H1 (cell line): Measurements from ENCODE around the gene KCNIP3. TPM values are rescaled to one million over a fixed set of nuclear protein-coding genes. Genes with fewer than 3 reads are reported as not detected.

Source experiments
- ATF2 ChIP-seq: IDR thresholded peaks from 2 replicates; pipeline ENCODE4 v1.6.1; 2012; ENCODE audit warnings: low read length, inconsistent platforms
- CBX5 ChIP-seq: fragments of 300-800, 300-1000 bp; sonication (generic); IDR thresholded peaks from 2 replicates; pipeline ENCODE4 v1.7.1; 2016; ENCODE audit warnings: antibody characterized with exemption, low read length, low read depth
- CBX8 ChIP-seq: fragments of 300-800, 300-1000 bp; sonication (generic); IDR thresholded peaks from 2 replicates; pipeline ENCODE4 v1.7.1; 2016; ENCODE audit warnings: low read depth, low read length, borderline replicate concordance
- CEBPB ChIP-seq: IDR thresholded peaks from 2 replicates; pipeline ENCODE4 v1.6.1; 2012; ENCODE audit warnings: low read depth, low read length
- CHD2 ChIP-seq: IDR thresholded peaks from 2 replicates; pipeline ENCODE4 v1.6.1; 2012; ENCODE audit warnings: low read length, improper control_type of control experiment
- JUN ChIP-seq: IDR thresholded peaks from 2 replicates; pipeline ENCODE4 v1.6.1; 2011; ENCODE audit warnings: low read depth, mild to moderate bottlenecking, improper control_type of control experiment, low read length
- KDM1A ChIP-seq: fragments of 200-600, 300-600 bp; sonication (generic); IDR thresholded peaks from 2 replicates; pipeline ENCODE4 v1.7.1; 2016; ENCODE audit warnings: mild to moderate bottlenecking, low read length, borderline replicate concordance
- KDM4A ChIP-seq: IDR thresholded peaks from one replicate; pipeline ENCODE4 v1.7.1; 2012; ENCODE audit warnings: low read depth, mild to moderate bottlenecking, moderate library complexity, low read length, inconsistent platforms; ENCODE audit not compliant: severe bottlenecking
- KDM5A ChIP-seq: fragments of 200-600 bp; IDR thresholded peaks from 2 replicates; pipeline ENCODE4 v1.7.1; 2012; ENCODE audit warnings: mild to moderate bottlenecking, low read length, inconsistent platforms, mixed read lengths
- NANOG ChIP-seq: IDR thresholded peaks from 2 replicates; pipeline ENCODE4 v1.6.1; 2011; ENCODE audit warnings: low read length, low read depth, mild to moderate bottlenecking, inconsistent platforms; ENCODE audit not compliant: insufficient read depth, poor library complexity, severe bottlenecking
- POLR2A ChIP-seq, 2 experiments: IDR thresholded peaks; 1 replicate in 1 of 2; 2 replicates in 1 of 2; pipeline ENCODE4 v1.6.1; 2011; ENCODE audit warnings: low read depth in 2 of 2, low read length in 2 of 2, mild to moderate bottlenecking in 2 of 2; ENCODE audit errors: control extremely low read depth in 1 of 2
- RFX5 ChIP-seq: IDR thresholded peaks from 2 replicates; pipeline ENCODE4 v1.6.1; 2011; ENCODE audit warnings: low read depth, low read length, improper control_type of control experiment, borderline replicate concordance
- SAP30 ChIP-seq: fragments of 300-600 bp; sonication (generic); IDR thresholded peaks from 2 replicates; pipeline ENCODE4 v1.7.1; 2012; ENCODE audit warnings: low read length, moderate library complexity, mild to moderate bottlenecking, inconsistent platforms; ENCODE audit not compliant: insufficient read depth, insufficient replicate concordance
- SP1 ChIP-seq: IDR thresholded peaks from 2 replicates; pipeline ENCODE4 v1.6.1; 2011; ENCODE audit warnings: low read depth, low read length
- SP2 ChIP-seq: IDR thresholded peaks from 2 replicates; pipeline ENCODE4 v1.6.1; 2012; ENCODE audit warnings: mild to moderate bottlenecking, low read length, inconsistent platforms
- SP4 ChIP-seq: IDR thresholded peaks from 2 replicates; pipeline ENCODE4 v1.6.1; 2012; ENCODE audit warnings: low read length, inconsistent platforms
- SUZ12 ChIP-seq: fragments of 200-600 bp; sonication (generic); IDR thresholded peaks from 2 replicates; pipeline ENCODE4 v1.6.1; 2012; ENCODE audit warnings: mild to moderate bottlenecking, inconsistent platforms, low read length, moderate library complexity, mixed read lengths
- TBP ChIP-seq: IDR thresholded peaks from 2 replicates; pipeline ENCODE4 v1.6.1; 2011; ENCODE audit warnings: low read depth, low read length, improper control_type of control experiment
- TCF12 ChIP-seq: IDR thresholded peaks from 2 replicates; pipeline ENCODE4 v1.6.1; 2011; ENCODE audit warnings: low read depth, mild to moderate bottlenecking, low read length
- YY1 ChIP-seq: IDR thresholded peaks from 2 replicates; pipeline ENCODE4 v1.6.1; 2011; ENCODE audit warnings: low read depth, mild to moderate bottlenecking, low read length
- ZNF274 ChIP-seq: IDR thresholded peaks from 2 replicates; pipeline ENCODE4 v1.7.0; 2012; ENCODE audit warnings: low read length, borderline replicate concordance; ENCODE audit errors: extremely low read depth
- polyA plus RNA-seq, 7 experiments: library from polyadenylated mRNA; depleted of rRNA in 3 of 7; stranded (reverse) in 5 of 7; unstranded in 2 of 7; fragments of >200 nt in 5 of 7; fragments of 200-250 nt in 2 of 7; gene quantifications; 1 replicate in 5 of 7; 2 replicates in 1 of 7; 4 replicates in 1 of 7; pipeline versions ENCODE4 v1.2.1 to v1.2.3, GENCODE V29; 2011 to 2013; ENCODE audit warnings: missing spikeins in 2 of 7, mixed read lengths in 2 of 7
- total RNA-seq: library from RNA; stranded (reverse); fragmentation: NEBNext Ultra II Directional; extraction: Animal tissue kit (Norgen Biotek cat#: 25700); gene quantifications from 2 replicates; pipeline ENCODE4 v1.2.1, GENCODE V29; 2021
- TF ChIP-seq, protein P1 (sequence below): IDR thresholded peaks from 2 replicates; pipeline ENCODE4 v1.6.1; 2012; ENCODE audit warnings: inconsistent platforms
- TF ChIP-seq, protein P2 (sequence below): IDR thresholded peaks from 2 replicates; pipeline ENCODE4 v1.6.1; 2011; ENCODE audit warnings: low read length, improper control_type of control experiment

KCNIP3 gene
- total and polyA plus RNA-seq, 2 of the 8 experiments (the other 6 are each of a cell fraction or from before 2014, with no cell fraction given) = 0.33 to 1.9 TPM

DNA sequence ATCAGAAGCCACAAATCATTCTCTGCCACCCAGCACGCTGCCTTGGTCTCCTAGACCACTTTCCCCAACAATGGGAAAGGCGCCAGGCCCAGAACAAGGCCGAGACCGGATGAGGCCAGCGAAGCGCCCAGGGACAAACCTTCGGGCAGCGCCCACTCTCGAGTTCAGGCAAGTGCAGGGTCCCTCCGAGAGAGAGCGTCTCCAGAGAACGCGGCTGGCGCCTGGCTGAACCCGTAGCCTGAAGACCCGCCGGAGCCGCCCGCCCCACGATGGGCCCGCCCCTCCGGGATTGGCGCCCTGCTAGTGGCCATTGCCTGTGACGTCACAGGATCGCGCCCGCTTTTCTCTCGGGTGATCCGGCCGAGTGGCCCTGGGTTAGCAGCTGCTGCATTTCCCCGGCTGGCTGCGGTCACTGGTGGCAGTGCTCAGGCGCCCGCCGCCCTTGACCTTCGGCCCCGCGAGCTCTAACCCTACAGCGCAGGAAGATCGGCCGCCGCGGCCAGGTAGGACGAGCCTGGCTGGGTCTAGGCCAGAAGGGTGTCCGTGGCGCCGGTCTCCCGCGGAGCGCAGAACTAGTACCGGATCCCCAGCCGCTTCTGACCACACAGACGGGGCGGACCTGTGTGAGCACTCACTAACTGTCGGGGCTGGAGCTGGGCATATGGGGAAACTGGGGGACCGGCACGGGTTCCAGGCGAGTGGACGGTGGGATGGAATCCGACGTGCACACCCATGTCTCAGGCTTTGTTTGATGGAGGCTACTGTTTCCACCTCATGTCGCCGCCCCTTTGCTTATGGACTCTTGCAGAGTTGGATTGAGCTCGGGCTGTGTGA lies 105.4 kb downstream of the KCNIP3 start, which contains the start of gene FAHD2A (continued):
- TF ChIP-seq CHD2 (no peak), CEBPB (no peak), SAP30 (no peak), SP4 (no peak), KDM5A (peak; percentile 80), TBP (peak; percentile 87), SP2 (no peak), CBX8 (no peak), POLR2A (IDR thresholded peaks at IDR 0.05; ENCODE audit: control extremely low read depth in 1 of 2, low read depth in 2 of 2, low read length in 2 of 2) (peak; percentile 12 to 83), KDM1A (no peak), TCF12 (no peak), RFX5 (no peak), SUZ12 (no peak), NANOG (no peak), SP1 (no peak), YY1 (peak; percentile 15; the same call in 1 of the 2 replicates), ZNF274 (no peak), KDM4A (peak; percentile 84), CBX5 (no peak), ATF2 (no peak), JUN (no peak)
- TF ChIP-seq, protein P1, sequence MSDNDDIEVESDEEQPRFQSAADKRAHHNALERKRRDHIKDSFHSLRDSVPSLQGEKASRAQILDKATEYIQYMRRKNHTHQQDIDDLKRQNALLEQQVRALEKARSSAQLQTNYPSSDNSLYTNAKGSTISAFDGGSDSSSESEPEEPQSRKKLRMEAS = no peak
- TF ChIP-seq, protein P2, sequence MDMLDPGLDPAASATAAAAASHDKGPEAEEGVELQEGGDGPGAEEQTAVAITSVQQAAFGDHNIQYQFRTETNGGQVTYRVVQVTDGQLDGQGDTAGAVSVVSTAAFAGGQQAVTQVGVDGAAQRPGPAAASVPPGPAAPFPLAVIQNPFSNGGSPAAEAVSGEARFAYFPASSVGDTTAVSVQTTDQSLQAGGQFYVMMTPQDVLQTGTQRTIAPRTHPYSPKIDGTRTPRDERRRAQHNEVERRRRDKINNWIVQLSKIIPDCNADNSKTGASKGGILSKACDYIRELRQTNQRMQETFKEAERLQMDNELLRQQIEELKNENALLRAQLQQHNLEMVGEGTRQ = no peak
